HG02759 (cell line): ENCODE data around the gene RCAN1.
"Not testable (repeated sequence)": the region's sequence is repeated elsewhere in the genome, so short reads cannot be mapped to it uniquely, and the experiment has no call there.

Source experiments
- ATAC-seq: cut with Tn5 transposase; IDR thresholded peaks from one replicate; pipeline ENCODE4 v1.9.1; 2021; ENCODE audit warnings: mild to moderate bottlenecking, moderate library complexity; ENCODE audit not compliant: unreplicated experiment

RCAN1 gene

DNA sequence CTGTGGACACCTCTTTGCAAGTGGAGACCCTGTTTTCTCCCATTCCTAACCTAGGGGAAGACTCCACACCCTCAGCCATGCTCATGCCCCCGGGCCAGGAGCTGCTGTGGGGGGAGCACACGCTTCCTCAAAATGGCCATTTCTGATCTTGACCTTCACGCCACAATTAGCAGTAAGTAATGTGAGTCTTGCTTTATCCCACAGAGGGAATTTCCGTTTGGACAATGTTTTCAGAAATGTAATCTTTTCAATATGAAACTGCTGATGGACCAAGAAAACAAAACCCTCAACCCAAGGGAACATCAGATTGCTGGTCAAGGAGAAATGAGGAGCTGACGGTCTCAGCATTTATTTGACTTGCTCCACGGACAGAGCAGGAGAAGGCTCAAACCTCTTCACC is 94.6 kb downstream of the RCAN1 start:
- ATAC-seq, result no peak

DNA sequence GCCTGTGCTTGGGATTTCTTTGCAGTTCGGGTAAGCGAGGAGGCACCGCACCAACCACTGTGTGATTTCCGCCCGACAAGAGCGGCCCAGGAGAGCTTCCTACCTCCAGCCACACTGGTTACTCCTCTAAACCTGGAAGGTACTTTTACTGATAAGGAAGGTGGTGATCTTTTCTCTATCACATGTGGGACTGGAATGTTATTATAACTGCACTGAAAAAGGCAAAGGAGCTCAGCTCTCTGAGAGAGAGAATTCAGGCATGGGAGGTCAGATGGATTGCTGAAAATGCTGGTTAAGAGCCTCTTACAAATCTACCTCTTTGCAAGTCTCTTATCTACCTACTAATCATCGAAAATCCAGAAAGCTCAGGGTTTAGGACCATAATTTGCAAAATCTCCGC is 95.2 kb downstream of the RCAN1 start:
- no peak for ATAC-seq

DNA sequence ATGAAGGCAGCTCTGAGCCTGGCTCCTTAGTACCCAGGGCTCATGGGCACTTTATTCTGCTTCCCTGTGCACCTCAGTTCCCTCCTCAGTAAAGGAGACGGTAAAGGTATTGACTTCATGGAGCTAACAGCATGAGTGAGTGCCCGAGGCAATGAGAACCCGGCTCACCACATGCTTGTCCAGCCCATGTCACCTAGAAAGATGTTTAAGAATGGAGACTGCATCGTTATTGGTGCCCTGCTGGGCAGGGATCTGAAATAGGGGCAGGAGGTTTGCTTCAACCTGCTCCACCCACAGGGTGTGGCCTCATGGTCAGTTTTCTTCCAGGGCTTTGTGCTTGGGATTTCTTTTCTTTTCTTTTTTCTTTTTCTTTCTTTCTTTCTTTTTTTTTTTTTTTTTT is 95.9 kb downstream of the RCAN1 start:
- ATAC-seq, result no peak

DNA sequence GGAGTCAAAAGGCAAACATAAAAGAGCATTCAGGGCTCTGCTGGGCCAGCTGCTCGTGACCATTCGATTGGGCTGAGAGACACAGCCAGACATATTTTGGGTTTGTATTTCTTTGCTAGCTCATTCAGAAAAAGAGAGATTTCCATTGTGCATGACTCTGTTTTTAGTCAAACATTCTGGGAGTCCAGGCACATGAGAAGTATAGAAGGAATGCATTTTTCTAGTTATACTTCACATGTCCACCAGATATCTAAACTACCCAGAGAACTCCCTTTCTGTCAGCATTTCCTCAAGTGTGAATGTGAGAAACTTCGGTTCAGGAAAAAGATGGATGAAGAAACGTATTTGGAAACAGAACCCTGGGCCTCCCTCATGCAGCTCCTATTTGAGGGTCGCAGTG is 96.6 kb downstream of the RCAN1 start:
- no peak for ATAC-seq

DNA sequence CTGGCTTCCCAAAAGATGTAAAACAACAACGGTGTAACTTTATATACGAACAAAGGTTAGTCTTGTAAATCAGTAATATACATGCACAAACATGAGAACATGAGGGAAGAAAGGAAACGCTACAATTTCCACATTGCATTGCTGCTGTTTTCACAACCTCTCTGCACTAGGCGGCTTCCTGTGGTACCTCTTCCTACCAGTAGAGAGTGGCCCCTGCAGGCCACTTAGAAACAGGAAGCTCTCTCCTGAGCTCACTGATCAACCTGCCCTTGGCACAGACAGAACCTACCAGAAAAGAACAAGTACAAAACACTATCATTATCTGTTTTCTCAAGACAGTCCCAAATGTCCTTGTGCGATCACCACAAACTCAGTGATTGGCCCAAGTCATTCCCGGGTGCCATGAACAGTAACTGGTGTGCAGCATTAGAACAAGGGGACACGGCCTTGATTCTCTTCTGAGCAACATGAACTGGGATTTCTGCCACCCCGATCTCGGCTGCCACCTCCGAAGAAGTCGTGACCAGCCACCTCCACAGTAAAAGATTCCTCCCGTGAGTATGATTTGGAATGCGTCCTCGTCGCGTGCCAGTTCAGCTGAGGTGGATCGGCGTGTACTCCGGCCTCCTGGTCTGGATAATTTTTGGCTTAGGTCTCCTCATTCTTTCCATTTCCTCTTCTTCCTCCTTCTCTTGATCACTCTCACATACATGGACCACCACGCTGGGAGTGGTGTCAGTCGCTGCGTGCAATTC is 97.2 kb downstream of the RCAN1 start:
- ATAC-seq, result no peak

DNA sequence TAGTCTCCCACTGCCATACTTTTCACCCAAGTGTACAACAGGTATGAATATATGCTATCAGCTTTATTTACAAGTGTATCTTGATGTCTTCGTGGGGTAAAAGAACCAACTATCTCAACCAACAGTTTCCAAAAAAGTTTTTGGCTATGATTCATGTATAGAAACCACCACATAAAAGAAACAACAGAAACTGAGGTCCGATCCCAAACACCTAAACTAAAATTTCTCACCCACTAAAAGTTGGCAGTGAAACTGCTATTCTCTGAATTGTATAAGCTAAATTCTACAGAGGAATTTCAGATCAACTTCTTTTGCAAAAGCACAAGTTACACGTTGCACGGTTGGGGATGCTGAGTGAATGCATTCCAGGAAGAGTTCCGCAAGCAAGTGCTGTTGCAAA is 97.9 kb downstream of the RCAN1 start:
- no peak for ATAC-seq

DNA sequence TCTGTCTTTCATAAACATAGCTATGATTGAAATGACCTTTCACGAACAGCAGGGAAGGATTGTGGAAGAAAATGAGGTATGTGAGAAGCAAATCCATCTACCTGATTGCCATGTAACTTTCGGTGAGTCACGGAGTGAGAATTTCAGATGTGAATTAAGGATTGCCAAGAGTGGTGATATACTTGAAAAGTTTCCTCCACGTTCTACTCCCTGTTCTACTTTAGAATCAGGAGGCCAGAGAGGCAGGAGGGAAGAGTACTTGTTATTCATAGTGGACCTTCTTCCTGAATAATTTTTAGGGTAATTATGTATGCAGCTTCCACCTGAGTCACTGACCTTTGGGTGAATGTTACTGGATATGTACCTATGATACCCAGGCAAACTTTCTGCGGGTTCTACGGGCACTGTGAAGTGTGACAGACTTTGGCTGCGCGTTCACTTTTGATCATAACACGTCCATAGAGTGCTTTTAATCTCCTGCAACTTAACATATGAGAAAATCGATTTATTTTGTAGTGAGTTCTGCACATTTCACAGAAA is 100.3 kb downstream of the RCAN1 start:
- ATAC-seq, result no peak

DNA sequence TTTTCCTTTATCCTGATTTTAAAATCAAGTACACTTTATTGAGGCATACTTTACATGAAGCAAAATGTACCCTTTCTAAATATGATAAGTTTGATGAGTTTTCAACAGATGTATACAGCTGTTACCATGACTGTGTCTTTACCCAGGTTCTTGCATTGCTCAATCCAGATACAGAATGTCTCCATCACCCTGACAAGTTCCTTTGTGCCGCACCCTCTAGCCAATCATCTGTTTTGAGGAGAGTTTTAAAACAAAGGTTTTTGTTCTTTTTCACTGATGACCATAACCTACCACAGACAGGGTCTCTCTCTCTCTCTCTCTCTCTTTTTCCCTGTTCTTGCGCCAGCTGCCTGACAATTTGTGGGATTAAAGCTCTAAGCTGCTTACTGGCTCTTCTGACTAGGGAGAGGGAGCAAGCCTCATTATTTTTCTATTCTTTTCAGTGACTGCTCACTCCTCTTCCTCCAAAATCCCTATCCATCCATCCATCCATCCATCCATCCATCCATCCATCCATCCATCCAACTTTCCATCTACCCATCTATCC is 101.7 kb downstream of the RCAN1 start:
- no peak for ATAC-seq

DNA sequence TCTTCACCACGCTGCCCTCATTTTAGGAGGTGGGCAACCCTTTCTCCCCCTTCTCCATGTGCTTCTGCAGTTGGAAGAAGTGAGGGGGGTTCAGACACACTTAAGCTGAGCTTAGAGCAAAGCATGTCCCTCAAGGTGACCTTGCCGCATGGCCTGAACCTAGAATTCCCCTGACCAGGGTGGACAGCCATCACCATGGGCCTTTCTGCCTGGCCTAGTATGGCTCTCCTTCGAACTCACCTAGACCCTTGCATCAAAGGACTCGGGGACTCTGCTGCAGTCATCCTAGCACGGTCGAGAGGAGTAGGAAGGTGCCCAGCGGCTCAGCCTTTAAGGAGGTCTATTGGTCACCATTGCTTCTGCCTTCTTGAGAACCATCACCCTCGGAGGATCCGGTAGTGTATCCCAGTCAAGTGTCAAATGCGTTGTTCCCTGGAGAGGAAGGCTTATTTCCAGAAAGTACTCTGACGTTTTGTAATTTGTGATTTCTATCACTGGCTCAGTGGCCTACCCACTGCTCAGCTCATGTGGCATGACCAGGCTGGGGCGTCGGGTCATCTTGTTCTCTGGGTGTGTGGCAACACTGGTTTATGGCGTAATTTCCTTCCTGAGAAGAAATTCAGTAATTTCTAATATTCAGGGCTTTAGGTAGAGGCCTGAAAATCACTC is 103.0 kb downstream of the RCAN1 start, which contains the start of gene KCNE1:
Gene KCNE1, minus strand, starts transcription at position 424 of the 669 bp plus-strand sequence. CDS start 62,576 bp downstream, outside the sequence.
- ATAC-seq, result no peak

DNA sequence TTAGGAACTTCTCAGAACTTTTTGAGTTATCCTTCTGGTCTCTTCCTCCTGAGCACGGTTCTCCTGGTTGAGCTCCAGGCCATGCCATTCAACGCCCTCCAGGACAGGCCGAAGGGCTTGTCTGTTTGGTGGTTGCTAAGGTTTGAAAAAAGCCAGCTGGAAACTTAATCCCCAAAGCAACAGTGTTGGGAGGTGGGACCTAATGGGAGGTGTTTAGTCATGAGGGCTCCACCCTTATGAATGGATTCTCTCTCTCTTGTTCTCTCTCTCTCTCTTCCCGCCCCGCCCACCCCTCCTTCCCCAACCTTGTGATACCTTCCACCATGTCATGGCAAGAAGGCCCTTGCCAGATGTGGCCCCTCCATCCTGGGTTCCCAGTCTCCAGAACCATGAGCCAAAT is 103.7 kb downstream of the RCAN1 start:
- no peak for ATAC-seq

DNA sequence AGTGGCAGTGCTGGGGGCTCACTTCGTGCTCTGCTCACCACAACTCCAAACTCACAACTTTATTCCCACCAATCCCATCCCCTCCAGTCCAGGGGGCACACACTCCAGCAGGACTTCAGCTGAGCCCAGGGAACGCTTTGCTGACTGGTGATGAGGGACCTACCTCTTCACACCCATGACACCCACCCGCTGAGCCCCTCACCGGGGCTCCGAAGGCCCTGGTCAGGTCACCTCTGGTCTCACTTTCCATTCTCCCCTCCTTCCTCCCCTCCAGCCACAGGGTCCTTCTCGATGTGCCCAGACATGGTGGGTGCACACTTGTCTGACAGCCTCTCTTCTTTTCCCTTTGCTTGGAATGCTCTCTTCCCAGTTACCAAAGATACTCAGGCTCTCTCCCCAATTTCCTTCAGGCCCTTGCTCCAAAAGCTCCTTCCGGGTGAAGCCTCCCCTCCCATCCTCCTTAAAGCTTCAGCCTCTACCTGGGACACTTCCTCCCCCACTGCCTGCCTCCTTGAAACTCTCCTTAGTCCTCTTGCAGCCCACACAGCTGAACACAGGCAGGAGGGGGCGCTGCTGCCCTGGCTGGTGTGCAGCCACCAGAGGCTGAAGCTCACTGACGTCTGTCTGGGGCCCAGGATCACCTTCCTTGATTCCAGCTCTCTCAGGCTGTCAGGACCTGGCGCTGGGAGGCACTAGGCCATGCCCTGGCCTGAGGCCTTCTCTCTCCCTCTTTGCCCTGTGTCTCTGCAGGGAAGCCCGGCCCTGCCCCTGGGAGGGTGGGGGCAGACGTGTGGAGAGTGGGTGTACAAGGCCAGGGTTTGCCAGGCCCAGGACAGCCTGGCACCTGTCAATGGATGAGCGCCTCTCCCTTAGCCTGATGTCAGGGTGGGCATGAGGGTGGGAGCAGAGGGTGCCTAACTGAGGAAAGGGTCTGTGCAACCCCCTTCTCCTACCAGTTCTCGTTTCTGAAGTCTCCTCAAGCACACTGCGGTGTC is 104.5 kb downstream of the RCAN1 start:
- ATAC-seq, result peak; percentile 73

DNA sequence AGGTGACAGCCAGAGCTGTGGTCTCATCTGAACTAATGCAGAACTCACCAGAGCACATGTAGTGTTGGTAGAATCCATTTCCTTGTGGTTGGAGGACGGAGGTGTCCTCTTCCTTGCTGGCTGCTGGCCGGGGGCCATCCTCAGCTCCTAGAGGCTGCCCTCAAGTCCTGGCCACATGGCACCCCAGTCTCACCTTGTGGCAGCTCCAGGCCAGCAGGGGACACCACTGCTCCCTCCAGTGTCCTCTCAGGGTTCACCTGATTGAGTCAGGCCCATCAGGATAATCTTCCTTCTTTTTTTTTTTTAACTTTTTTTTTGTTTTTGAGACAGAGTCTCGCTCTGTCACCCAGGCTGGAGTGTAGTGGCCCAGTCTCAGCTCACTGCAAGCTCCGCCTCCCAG is 105.8 kb downstream of the RCAN1 start:
- ATAC-seq, result no peak

DNA sequence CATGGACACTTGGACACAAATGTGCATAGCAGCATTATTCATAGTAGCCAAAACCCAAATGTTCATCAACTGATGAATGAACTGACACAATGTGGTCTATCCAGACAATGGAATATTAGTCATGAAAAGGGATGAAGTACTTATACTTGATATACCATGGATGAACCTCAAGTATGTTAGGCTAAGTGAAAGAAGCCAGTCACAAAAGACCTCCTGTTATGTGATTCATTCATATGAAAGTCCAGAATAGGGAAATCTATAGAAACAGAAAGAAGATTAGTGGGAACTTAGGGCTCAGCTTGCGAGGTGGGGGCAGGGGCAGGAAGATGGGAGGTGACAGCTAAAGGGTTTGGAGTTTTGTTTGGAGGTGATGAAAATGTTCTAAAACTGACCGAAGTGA is 110.3 kb downstream of the RCAN1 start:
- no peak for ATAC-seq

DNA sequence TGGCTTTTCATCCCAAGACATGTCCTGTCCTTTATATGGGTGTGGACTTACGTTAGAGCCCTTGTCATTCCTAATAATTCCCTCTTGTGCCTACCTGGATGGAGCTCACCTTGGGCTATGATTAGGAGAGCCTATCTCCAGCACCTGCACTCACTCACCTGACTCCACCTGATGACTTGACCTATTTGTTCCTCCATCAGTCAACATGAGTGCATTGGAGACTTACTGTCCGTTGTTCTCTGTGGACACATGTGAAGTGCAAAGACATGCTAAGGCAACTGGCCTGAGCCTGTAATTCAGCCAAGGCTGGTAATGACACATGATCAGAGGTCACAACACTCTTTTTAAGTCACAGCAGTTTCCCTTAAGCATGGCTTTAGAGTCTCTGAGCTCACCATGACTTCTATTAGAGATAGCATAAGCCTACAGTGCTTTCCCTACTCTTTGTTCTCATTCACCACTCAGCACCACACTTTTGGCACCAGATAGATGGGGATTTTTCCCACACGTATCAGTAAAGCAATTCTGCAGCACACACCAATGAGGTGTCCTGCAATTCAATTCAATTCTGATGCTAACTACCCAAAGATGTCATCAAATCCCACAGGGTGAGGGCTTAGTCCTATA is 112.3 kb downstream of the RCAN1 start:
- ATAC-seq, result no peak

DNA sequence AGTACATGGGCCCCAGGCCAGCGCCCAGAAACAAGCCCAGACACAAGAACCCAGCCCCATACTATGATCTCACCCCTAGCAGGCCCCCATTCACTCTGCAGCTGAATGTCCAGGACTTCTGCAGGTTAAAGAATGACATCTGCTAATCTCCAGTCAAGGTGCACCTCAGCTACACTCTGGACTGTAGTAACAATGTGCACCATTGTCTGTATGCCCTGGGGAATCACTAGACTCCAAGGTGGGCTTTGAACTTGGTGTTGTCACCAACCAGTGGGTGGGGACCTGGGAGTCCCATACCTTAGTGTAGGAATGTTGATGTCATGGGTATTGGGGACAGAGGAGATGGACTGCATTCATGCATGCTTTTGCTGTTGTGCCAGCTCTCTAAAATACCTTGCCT is 113.2 kb downstream of the RCAN1 start:
- ATAC-seq, result no peak

DNA sequence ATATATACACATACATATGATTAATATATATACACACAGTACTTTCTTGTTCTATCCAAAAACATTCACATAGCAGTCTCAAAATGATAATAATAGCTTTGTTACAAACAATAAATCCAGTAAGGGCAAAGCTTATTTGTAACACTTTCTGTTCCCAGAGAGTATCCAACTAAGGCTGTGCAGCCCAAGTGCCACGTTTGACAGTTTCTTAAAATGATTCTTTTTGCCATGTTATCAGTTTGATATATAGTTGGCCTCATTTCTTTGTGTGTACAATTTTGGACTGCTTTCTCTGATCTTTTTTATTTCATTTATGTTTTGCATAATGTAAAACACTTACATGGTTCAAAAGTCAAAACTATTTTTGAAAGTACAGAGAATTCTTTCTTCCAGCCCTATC is 114.7 kb downstream of the RCAN1 start:
- ATAC-seq, result no peak

DNA sequence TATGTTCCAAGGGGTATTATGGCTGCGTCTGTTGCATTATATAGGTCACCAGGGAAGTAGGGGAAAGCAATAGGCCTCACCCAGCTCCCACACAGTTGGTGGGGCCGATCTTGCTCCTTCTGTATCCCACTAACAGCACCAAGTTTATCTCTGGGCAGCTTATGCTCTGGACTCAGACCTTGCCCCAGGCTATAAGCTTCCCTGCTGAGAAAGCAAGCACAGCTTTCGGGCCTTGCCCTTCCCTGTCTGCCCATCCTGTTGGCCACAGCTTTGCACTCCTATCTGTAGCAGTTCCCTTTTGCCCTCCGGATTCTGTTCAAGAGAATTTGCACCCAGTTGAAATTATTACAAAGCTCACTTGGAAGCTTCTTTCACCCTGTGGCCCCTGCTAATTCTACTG is 115.8 kb downstream of the RCAN1 start:
- no peak for ATAC-seq

DNA sequence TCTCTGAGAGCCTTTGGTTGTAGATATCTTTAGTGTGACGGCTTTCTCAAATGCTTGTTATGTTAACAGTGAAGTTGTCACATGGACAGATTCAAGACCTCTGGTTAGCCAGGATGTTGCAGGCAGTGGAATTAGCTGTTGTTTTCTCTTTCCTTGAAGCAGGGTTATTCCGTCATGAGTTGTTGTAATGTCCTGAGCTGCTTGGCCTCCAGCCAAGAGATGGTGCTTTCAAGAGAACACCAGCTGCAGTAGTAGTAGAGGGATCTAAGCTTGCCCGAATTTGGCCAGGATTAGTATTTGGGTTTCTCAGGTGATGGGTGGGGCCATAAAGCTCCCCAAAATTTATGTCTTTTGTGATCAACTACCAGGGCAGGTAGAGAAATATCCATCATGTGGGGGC is 116.3 kb downstream of the RCAN1 start:
- no peak for ATAC-seq

DNA sequence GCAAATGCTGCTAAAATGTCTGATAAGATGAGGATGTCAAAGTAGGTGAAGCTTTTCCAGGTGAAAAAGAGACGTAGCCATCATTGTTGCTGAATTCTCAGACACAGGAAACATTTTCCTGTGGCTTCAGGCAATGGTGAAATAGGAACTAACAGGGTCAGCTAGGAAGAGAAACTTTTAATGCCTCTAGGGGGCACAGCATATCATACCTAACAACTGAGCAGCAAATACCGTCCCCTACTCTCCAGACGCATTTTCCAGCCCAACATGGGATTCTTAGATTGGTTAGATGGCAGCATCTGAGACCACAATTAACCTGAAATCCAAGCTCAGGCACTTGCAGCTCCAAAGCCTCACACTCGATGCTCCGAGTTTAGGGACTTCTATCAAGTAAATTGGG is 131.1 kb downstream of the RCAN1 start:
- not testable (repeated sequence) for ATAC-seq

DNA sequence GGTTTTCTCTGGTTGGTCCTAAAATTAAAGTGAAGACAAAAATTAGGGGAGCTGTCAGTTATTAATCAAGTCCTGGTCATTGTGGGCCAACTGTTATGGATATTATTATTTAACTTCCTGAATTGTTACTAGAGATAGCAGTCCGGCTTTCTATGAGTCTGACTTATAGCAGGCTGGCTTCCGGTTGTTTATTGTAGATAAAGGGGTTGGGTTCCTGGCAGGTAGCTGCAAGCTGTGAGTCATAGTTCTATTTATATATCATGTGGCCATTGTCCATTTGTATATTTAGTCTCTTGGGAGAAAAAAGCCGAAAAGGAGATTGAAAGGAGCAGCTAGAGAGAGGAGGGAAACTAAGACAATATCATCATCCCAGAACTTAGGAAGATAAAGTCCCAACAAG is 131.5 kb downstream of the RCAN1 start:
- not testable (repeated sequence) for ATAC-seq
